GM12891 (cell line): ENCODE data around the gene ZDHHC14.

Experiments
- POLR2A ChIP-seq: IDR thresholded peaks from 2 replicates; pipeline ENCODE4 v1.6.1; 2011; ENCODE audit warnings: low read depth, low read length, control low read depth
- TAF1 ChIP-seq: IDR thresholded peaks from 2 replicates; pipeline ENCODE4 v1.6.1; 2011; ENCODE audit warnings: low read depth, low read length, control low read depth

GRCh38 chr6:157483770-157484169 is 102.8 kb downstream of the ZDHHC14 start:
- no peak for TF ChIP-seq POLR2A
- no peak for TF ChIP-seq TAF1
